Activated CD4-positive, alpha-beta T cell treated with anti-CD3 and anti-CD28 coated beads, Interleukin-10, Interleukin-2, amounts not matched to agents 100 ng/mL and 50 ng/mL, durations not matched to agents 16 hours and 8 hours (primary cell): ENCODE measurements around the gene LTBP1.
A peak's percentile ranks its signal among the peaks of the same experiment; 100 is the strongest.
"Not testable (repeated sequence)": the region's sequence is repeated elsewhere in the genome, so short reads cannot be mapped to it uniquely, and the experiment has no call there.

Experiments used
- DNase-seq: peaks from one replicate; pipeline ENCODE4 v3.0.0-alpha.2; 2020

LTBP1 gene

DNA sequence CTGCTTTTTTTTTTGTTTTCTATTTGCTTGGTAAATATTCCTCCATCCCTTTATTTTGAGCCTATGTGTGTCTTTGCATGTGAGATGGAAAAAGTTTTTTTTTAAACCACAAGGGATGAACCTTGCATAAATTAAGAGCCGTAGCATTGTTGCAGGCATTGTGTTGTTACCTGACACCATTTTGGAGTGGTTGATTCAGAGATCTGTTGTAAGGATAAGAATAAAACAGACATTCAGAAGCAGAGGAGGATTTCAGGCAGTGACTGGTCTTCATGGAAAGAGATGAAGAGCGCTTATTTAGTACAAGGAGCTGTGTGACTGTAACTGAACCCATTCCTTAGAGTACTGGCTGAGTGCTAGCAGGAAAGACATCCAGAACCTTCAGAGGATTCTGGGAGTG lies 101.2 kb downstream of the LTBP1 start:
- no peak for DNase-seq

DNA sequence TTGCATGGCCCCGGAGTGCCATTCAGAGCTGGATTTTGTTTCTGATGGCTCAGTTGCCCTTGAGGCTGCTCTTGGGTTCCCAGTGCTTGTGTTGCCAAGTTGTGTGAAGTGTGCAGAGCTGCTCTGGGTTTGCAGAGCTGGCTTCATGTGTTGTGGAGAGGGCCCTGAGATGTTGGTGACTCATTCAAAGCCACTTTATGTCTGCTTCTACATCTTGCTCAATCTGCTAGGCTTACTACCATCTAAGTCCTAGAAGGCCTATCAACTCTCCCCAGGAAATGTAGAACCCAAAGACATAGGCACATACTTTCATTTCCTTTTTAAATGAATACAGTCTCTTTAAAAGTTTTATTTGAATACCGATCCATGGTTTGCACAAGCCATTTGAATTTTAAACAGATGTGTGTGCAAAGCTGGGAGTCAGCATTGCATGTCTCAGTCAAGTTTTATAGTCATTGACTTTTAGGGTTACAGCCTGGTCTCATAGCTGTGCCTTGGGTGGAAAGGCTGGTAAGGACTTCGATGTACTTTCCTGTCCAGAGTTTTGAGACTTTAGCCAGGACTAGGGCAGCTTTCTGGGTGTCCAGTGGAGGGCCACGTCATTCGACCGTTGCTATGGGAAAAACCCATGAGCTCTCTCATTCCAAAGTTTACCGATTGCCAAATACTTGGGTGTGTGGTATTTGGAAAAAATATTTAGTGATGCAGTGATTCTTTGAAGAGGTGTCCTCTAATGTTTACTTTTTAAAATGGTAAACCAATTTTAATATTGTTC lies 105.0 kb downstream of the LTBP1 start:
- peak; percentile 21 for DNase-seq

DNA sequence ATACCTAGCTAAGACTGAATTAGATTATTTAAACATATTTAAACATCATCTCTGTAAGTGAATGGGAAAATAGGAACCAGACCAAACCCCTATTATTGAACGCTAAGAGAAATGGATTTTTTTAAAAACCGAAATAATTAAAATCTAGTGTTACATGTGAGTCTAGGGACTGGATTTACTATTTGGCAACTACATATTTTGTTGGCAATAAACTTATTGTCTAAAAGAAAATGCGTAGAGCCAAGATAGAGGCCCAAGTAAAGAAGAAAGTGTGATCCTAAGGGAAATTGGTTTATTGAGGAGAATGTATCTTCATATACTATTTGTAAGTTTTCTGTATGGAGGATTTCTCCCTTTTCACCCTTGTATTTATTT lies 105.6 kb downstream of the LTBP1 start:
- DNase-seq: no peak

DNA sequence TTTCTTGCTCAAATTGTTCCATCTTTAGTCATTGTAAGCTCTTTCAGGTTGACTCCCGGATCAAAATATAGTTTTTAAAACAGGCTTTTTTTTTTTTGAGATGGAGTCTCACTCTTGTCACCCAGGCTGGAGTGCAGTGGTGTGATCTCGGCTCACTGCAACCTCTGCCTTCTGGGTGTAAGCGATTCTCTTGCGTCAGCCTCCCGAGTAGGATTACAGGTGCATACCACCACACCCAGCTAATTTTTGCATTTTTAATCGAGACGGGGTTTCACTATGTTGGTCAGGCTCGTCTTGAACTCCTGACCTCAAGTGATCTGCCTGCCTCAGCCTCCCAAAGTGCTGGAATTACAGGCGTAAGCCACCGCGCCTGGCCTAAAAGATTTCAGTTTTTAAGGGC lies 106.0 kb downstream of the LTBP1 start:
- DNase-seq: not testable (repeated sequence)

DNA sequence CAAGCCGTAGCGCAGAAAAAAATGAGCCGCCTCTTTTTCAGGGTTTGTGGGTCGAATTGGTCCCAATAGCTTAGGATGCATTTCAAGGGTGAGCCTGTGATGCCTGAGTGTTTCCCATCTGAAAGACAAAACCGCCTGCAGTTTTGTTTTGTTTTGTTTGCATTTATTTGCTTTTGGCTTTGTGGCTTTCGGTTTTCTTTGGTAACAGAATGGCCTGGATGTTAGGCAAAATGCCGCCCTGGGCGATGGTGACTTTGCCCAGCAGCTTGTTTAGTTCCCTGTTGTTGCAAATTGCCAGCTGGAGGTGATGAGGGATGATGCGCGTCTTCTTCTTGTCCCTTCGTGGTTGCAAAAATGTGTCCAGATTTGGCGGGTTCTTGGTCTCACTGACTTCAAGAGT lies 109.4 kb downstream of the LTBP1 start:
- DNase-seq: no peak

DNA sequence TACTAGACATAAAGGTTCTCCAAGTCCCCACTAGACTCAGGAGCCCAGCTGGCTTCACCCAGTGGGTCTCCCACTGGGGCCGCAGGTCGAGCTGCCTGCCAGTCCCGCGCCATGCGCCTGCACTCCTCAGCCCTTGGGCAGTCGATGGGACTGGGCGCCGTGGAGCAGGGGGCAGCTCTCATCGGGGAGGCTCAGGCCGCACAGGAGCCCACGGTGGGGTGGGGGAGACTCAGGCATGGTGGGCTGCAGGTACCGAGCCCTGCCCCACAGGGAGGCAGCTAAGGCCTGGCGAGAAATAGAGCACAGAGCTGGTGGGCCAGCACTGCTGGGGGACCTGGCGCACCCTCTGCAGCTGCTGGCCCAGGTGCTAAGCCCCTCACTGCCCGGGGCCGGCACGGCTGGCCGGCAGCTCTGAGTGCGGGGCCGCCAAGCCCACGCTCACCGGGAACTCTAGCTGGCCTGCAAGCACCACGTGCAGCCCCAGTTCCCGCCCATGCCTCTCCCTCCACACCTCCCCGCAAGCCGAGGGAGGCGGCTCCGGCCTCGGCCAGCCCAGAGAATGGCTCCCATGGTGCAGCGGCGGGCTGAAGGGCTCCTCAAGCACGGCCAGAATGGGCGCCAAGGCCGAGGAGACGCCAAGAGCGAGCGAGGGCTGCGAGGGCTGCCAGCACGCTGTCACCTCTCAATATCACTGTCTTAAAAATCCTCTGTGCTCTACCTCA lies 110.7 kb downstream of the LTBP1 start:
- not testable (repeated sequence) for DNase-seq

DNA sequence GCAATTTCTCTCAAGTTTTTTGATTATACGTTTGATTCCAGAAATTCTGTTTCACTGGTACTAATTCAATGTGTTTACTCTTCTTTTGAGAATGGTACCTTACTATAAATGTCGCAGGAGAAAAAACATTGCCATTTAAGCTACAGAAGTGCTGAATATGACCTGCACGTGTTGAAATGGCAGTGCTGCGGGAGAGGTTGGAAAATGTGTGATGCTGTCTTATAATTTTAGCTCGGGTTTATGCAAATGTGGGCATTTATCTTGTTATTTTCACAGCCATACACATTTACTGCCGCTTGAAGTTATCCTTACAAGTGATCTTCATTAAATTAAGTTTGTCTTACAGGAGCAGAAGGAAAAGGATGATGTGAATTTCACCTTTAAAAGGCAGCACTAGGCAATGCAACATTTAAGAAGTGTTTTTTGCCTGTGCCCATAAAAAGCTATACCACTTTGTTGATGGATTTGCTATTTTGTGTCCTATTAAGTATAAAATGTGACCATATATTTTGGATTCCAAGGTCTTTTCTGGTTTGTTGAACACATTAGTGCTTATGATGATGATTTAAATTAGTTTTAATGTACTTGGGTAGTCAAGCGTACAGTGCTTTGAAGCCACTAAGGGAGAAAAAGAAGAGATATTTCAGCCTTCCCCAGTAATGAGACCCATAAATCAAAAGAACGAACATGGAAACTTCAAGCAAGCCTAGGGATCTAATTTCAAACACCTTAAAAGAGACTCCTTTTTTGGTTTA lies 112.1 kb downstream of the LTBP1 start:
- DNase-seq: no peak

DNA sequence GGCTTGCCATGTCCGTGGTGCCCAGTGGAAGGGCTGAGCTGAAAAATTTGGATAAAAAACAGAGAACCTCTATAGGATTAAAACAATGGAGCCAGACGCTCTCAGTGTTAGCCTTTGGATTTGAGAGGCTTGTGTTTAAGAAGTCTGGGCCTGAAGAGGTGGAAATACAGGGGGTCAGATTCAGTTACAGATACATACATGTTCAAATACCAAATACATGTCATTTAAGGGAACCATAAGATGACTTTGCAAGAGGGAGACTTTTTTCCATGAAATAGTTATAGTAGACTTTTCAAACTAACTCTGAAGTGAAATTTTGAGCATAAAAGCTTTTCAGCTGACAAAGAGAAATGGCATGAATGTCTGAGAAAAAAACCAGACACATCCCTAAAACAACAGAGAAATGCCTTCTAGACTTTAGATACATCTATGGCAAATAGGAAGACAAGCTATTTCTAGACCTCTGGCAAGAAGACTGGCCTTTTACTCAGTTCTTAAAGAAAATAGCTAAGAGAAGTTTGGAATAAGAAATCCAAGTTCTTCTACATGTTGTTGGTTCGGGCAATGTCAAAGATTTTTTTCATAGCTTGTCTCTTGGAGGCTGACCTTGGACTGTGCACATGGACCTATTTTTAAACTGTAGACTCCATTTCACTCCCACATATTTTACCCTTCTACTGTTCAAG lies 112.9 kb downstream of the LTBP1 start:
- no peak for DNase-seq

DNA sequence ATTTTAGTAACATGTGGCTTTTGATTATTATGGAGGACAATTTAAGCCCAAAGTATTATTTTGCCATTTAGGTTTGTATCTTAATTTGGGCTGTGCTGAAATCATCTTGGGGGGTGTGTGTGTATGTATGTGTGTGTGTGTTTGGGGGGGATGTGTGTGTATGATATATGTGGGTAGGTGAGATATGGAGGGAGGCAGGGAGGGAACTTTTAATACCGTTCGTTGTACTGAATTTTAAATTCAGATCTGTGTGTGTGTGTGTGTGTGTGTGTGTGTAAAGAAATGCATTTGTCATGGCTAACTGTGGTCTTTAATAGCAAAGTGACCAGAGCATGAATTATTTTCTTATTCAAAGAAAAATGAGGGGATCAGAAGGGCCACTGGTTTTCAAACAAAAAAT lies 113.7 kb downstream of the LTBP1 start:
- DNase-seq: no peak

DNA sequence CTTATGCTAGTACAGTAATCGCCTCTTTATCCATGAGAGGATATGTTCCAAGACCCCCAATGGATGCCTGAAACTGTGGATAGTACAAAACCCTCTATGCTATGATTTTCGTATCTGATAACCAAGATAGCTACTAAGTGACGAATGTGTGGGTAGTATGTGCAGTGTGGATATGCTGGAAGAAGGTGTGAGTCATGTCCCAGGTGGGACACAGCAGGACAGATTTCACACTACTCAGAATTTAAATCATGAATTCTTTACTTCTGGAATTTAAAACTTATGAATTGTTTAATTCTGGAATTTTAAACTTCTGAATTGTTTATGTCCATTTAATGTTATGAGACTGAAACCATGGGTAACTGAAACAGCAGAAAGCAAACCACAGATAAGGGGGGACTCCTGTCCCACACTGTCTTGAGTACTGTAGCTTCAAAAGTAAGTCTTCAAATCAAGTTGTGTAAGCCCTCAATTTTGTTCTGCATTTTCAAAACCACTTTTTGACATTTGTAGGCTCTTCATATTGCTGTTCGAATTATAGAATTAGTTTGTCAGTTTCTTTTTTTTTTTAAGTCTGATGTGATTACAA lies 116.0 kb downstream of the LTBP1 start:
- DNase-seq: no peak

DNA sequence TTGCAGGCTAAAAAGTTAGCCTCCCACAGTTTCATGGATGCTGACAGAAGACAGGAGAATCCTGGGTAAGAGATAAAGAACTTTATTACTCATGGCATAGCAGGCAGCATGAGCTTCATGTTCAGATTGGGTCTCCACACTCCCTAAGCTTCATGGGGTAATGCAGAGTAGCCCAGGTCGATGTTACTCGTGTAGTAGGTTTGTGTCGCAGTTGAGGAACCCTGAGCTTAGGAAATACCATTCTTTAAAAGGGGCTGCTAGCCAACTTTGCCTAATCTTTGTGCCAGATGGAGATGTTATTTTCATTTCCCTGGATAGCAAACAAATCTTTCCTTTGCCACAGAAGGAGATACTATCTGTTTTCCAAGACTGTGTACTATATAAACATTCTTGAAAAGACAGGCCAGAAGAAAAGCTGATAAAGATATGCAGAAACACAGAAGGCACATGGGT lies 117.6 kb downstream of the LTBP1 start:
- DNase-seq: no peak

DNA sequence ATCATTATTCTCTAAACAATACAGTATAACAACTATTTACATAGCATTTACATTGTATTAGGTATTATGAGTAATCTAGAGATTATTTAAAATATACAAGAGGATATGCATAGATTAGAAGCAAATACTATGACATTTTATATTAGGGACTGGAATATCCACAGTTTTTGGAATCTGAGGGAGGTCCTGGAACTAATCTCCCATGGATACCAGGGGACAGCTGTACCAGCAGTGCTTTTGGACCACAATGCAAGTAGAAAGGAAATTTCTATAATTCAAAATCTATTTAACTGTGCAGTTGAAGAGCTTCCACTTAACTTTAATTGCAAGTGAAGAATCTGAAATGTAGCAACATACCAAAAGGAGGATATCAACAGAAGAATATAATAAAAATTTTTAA lies 120.8 kb downstream of the LTBP1 start:
- no peak for DNase-seq

DNA sequence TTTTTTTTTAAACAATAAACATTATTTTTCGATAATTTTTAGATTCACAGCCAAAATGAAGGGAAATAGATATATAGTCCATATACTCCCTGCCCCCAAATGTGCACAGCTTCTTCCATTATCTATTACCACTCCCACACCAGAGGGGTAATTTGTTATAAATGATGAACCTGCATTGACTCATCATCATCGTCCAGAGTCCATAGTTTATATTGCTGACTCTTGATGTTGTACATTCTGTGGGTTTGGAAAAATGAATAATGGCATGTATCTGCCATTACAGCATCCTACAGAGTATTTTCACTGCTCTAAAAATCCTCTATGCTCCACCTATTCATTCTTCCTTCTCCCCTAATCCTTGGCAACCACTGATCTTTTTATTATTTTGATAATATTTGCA lies 121.5 kb downstream of the LTBP1 start:
- no peak for DNase-seq

DNA sequence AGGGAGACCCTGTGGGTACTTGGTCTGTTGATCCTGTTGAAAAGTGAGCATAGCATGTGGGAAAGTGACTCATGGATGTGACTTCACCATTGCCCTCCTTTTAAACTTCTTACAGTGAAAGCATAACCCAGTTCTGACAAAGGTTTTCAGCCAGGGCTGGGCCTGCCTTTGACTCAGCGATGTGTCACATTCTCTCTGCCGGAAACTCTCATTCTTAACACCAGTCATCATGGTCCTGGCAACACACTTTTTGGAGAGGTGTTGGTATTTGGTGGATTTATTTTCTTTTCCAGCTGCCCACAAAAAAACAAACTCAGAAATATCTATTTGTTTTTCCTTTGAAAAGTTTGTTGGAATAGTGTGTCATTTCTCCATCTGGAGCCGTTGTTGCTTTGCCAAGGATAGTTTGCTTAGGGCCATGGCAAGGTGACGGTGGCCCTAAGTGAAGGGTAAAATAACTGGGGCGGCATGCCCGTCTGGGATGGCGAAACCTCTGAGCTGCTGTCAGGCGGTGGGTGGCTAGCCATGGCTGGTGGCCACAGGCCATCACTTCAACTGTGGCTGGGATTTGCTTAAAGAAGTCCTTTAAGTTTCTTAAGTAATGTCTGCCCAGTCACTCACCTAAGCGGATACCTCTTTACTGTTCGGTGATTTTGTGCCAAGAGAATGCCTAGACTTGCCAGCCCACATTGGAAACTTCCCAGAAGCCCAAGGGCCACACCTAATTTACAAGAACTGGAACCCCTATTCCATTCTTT lies 123.3 kb downstream of the LTBP1 start:
- DNase-seq: peak; percentile 88

DNA sequence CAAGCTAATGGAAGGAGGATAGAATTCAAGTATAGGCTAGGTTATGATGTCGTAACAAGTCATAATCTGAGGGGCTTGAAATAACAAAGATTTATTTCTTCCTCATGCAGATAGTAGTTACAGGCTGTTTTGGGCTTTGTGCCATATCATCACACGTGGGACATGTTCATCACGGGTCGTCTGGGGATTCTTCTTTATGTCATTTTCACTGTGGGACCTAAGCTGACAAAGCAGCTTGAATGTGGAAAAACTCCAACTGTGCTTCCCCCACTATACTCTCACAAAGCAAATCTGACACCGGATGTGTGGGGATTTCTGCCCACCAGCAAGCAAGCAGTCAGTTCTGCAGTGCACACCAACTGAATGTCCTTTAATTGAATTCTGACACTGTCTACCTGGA lies 124.8 kb downstream of the LTBP1 start:
- no peak for DNase-seq

DNA sequence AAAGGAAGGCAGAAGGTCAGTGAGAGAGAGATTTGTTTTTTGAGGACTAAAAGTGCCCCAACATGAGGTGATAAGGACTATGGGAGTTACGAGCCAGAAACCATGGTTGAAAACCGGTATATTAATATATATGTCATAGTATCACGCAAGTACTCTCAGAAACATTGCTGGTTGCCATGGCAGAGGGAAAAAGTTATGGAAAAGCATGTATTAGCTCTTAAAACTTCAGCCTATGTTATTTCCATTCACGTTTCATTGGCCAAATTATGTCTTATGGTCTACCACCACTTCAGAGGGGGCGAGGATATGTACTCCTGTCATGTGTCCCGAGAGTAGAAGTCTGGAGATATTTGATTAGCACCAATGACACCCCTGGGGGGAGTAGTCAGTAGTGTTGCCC lies 125.9 kb downstream of the LTBP1 start:
- DNase-seq: no peak

DNA sequence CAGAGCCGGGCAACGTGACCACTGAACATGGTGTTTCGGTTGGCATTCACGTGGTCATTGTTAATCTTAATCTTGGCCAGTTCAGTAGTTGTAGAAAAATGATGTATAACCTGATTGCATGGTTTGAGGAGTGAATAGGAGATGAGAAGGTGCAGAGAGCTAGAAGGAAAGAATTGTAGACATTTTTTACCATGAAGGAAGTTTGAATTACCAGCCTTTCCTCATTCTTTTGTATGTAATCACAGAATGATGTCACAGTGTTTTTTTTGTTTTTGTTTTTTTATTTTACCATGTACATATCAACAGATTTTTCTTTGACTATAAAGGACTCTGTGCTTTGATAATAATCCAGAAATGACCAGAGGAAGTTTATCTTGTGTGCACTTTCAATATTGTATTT lies 126.3 kb downstream of the LTBP1 start:
- no peak for DNase-seq

DNA sequence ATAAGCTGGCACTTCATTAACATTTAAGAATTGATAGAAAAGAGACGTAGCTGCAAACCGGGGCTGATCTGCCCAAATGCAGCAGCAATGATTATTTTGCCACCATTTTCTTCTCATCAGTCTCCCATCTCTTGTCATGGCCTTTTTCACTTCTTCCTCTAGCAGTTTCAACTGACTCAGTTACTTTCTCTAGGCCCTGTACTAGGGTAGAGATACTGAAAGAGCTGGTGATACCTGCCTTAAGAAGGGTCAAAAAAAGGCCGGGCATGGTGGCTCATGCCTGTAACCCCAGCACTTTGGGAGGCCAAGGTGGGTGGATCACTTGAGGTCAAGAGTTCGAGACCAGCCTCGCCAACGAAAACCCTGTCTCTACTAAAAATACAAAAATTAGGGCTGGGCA lies 127.4 kb downstream of the LTBP1 start:
- no peak for DNase-seq

DNA sequence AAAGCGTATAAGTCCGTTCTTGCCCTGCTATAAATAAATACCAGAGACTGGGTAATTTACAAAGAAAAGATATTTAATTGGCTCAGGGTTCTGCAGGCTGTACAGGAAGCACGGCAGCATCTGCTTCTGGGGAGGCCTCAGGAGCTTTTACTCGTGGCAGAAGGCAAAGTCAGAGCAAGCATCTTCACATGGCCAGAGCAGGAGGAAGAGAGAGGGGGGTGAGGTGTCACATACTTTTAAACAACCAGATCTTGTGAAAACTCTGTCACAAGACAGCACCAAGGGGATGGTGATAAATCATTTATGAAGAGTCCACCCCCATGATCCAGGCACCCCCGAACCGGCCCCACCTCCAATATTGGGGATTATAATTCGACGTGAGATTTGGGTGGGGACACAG lies 130.6 kb downstream of the LTBP1 start:
- DNase-seq: no peak

DNA sequence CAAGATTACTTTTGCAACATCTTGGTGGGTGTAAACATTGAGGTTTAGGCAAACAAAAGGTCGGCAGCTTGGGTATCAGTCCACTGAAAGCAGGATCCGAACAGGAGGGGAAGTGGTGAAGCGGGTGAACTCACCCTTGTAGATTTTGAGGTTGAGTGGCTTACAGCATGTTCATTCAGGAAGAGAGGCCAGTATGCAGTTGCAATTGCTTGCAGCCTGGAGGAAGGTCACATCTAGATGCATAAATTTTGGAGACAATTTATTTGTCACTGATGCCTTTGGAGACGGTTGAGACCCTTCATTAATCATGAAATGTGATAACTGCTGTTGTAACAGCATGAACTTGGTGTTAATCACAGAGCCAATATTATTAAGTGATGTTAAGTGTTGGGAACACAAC lies 131.1 kb downstream of the LTBP1 start:
- DNase-seq: peak; percentile 47

DNA sequence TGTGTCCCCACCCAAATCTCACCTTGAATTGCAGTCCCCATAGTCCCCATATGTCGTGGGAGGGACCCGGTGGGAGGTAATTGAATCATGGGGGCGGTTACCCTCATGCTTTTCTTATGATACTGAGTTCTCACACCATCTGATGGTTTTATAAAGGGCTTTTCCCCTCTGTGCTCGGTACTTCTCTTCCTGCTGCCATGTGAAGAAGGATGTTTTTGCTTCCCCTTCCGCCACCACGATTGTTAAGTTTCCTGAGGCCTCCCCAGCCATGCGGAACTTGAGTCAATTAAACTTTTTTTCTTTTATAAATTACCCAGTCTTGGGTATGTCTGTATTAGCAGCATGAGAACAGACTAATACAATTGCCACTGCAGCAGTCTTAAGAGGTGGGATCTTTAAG lies 134.9 kb downstream of the LTBP1 start:
- DNase-seq: no peak
